IMR-90 (cell line): ENCODE measurements around the gene CHDH. TPM values are rescaled to one million over a fixed set of nuclear protein-coding genes. Genes with fewer than 3 reads are reported as not detected.

ENCODE experiments used
- CEBPB ChIP-seq: IDR thresholded peaks from 2 replicates; pipeline ENCODE4 v1.6.1; 2012; ENCODE audit warnings: low read depth, low read length, improper control_type of control experiment
- CTCF ChIP-seq: conservative IDR thresholded peaks from 2 replicates; pipeline ENCODE4 v1.5.1; 2012; ENCODE audit warnings: mild to moderate bottlenecking, low read depth, low read length, improper control_type of control experiment
- NFE2L2 ChIP-seq: fragments of 150-350 bp; IDR thresholded peaks from 2 replicates; pipeline ENCODE4 v1.6.1; 2016; ENCODE audit warnings: low read depth, mild to moderate bottlenecking, low read length
- SMC3 ChIP-seq: fragments of 150-350 bp; IDR thresholded peaks from 2 replicates; pipeline ENCODE4 v1.6.1; 2016; ENCODE audit warnings: low read depth, mild to moderate bottlenecking, antibody characterized with exemption, low read length, moderate library complexity
- polyA plus RNA-seq, 3 experiments: library from polyadenylated mRNA; depleted of rRNA; stranded (reverse); fragments of >200 nt; gene quantifications; 2 replicates each; pipeline ENCODE4 v1.2.3, GENCODE V29; 2012; ENCODE audit warnings: low replicate concordance in 1 of 3
- total RNA-seq: library from RNA; depleted of rRNA; stranded (reverse); fragments of >200 nt; gene quantifications from 2 replicates; pipeline ENCODE4 v1.2.3, GENCODE V29; 2012

CHDH gene
- total and polyA plus RNA-seq, 2 of the 4 experiments (the other 2 are of a cell fraction), result under 0.01 to 0.19 TPM

GRCh38 chr3:53890726-53891475, 44.7 kb upstream of the CHDH start (continued):
- no peak for TF ChIP-seq SMC3
- no peak for TF ChIP-seq CTCF
- TF ChIP-seq CEBPB, result no peak
- no peak for TF ChIP-seq NFE2L2
